ENCODE data around the gene CETN2. TPM values are rescaled to one million over a fixed set of nuclear protein-coding genes. Genes with fewer than 3 reads are reported as not detected.

Gene CETN2
- total RNA-seq, 1 donor from 2014 or later = 38.0 TPM

DNA sequence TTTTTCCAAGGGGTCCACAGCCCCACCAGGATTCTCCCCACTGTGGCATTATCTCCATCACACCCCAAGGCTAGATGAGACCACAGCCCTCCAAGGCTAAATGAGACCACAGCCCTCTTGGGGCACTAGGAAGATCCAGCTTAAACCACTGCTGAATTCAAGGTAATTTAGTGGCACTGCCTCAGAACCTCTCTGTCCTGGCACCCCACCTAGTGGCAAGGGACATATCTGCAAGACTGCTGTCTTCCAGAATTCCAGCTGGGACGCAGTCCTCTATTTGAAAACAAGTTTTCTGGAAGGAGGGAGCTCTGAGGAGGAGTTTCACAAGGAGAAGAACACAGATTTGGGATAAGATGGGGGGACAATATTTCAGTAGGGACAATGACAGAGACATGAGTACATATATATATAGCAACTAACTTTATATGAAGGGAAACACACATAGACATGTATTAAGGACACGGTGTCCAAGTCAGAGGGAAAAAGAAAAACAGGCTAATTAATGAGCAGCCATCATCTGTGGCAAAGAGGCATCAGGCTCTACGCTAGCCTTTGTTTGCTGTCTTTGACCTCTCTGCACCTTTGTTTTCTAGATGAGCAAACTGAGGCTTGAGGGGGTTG, 9.3 kb downstream of the CETN2 start:
- TF ChIP-seq EZH2 (IDR thresholded peaks at IDR 0.05; ENCODE audit: insufficient read depth, low read length) = no peak
- TF ChIP-seq, protein P1, sequence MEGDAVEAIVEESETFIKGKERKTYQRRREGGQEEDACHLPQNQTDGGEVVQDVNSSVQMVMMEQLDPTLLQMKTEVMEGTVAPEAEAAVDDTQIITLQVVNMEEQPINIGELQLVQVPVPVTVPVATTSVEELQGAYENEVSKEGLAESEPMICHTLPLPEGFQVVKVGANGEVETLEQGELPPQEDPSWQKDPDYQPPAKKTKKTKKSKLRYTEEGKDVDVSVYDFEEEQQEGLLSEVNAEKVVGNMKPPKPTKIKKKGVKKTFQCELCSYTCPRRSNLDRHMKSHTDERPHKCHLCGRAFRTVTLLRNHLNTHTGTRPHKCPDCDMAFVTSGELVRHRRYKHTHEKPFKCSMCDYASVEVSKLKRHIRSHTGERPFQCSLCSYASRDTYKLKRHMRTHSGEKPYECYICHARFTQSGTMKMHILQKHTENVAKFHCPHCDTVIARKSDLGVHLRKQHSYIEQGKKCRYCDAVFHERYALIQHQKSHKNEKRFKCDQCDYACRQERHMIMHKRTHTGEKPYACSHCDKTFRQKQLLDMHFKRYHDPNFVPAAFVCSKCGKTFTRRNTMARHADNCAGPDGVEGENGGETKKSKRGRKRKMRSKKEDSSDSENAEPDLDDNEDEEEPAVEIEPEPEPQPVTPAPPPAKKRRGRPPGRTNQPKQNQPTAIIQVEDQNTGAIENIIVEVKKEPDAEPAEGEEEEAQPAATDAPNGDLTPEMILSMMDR (IDR thresholded peaks at IDR 0.05; ENCODE audit: insufficient read depth, low read depth, low read length) = peak; percentile 50
- Histone ChIP-seq H3K9ac (ENCODE audit: low read length) (no peak overlapping the region), H3K4me3 (ENCODE audit: insufficient read depth, low read depth, low read length) (no peak overlapping the region), H3K4me2 (ENCODE audit: low read length) (no peak overlapping the region), H3K27ac (ENCODE audit: low read depth, low read length) (no peak overlapping the region), H3K79me2 (ENCODE audit: insufficient read depth, low read length) (no peaks in the 10 kb centered on the region), H4K20me1 (ENCODE audit: insufficient read depth, low read length) (no peaks in the 10 kb centered on the region), H3K4me1 (ENCODE audit: insufficient read depth, low read length) (peaks cover 6% of the 10 kb centered on the region), H3K27me3 (ENCODE audit: insufficient read depth, low read length) (no peaks in the 10 kb centered on the region), H3K9me3 (ENCODE audit: insufficient read depth, low read depth, low read length) (no peaks in the 10 kb centered on the region), H3K36me3 (ENCODE audit: insufficient read depth, low read length) (no peaks in the 10 kb centered on the region), H2AFZ (ENCODE audit: low read depth, low read length) (no peak overlapping the region)
- no peak overlapping the region for H3K27ac Mint-ChIP-seq (ENCODE audit: unreplicated experiment)
- DNase-seq (ENCODE audit: low read depth) (no peak), FAIRE-seq (peak; percentile 93)
- peaks cover 7% of the 10 kb centered on the region for H3K27me3 Mint-ChIP-seq (ENCODE audit: low read depth, unreplicated experiment)
- H3K9me3 Mint-ChIP-seq (ENCODE audit: unreplicated experiment) = no peaks in the 10 kb centered on the region
- no peak overlapping the region for H3K4me3 Mint-ChIP-seq (ENCODE audit: unreplicated experiment)
- no peaks in the 10 kb centered on the region for H3K4me1 Mint-ChIP-seq (ENCODE audit: low read depth, unreplicated experiment)
- H3K36me3 Mint-ChIP-seq (ENCODE audit: low read depth, unreplicated experiment) = no peaks in the 10 kb centered on the region

DNA sequence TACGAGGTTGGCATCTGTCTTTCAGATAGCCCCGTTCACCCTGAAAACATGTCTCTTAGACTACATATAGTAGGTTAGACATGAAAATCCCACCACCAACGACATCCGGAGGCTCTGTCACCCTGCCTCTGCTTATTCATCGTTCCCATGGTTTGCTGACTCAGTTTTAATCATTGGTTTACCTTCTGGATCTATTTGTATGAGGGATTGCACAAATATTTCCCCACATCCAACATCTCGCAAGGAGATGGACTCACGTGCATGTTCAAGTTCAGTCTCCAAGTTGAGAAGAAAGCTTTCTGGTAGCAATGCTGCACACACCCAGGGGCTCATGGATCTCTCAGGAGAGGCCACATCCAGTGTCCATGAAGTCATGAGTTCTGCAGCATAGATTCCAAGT, 10.8 kb downstream of the CETN2 start:
- Histone ChIP-seq H3K36me3 (ENCODE audit: insufficient read depth, low read length) (no peaks in the 10 kb centered on the region), H3K9me3 (ENCODE audit: insufficient read depth, low read depth, low read length) (no peaks in the 10 kb centered on the region), H3K4me3 (ENCODE audit: insufficient read depth, low read depth, low read length) (no peak overlapping the region), H3K4me2 (ENCODE audit: low read length) (peak overlapping the region; percentile 46), H4K20me1 (ENCODE audit: insufficient read depth, low read length) (no peaks in the 10 kb centered on the region), H3K9ac (ENCODE audit: low read length) (no peak overlapping the region), H3K27me3 (ENCODE audit: insufficient read depth, low read length) (no peaks in the 10 kb centered on the region), H2AFZ (ENCODE audit: low read depth, low read length) (peak overlapping the region; percentile 41), H3K4me1 (ENCODE audit: insufficient read depth, low read length) (peaks cover 6% of the 10 kb centered on the region), H3K79me2 (ENCODE audit: insufficient read depth, low read length) (no peaks in the 10 kb centered on the region), H3K27ac (ENCODE audit: low read depth, low read length) (peak overlapping the region; percentile 3)
- Mint-ChIP-seq H3K27me3 (ENCODE audit: low read depth, unreplicated experiment) (peaks cover 9% of the 10 kb centered on the region), H3K4me1 (ENCODE audit: low read depth, unreplicated experiment) (no peaks in the 10 kb centered on the region), H3K9me3 (ENCODE audit: unreplicated experiment) (no peaks in the 10 kb centered on the region), H3K36me3 (ENCODE audit: low read depth, unreplicated experiment) (no peaks in the 10 kb centered on the region), H3K27ac (ENCODE audit: unreplicated experiment) (no peak overlapping the region), H3K4me3 (ENCODE audit: unreplicated experiment) (no peak overlapping the region)
- TF ChIP-seq EZH2 (IDR thresholded peaks at IDR 0.05; ENCODE audit: insufficient read depth, low read length) = no peak
- TF ChIP-seq, protein P1 (IDR thresholded peaks at IDR 0.05; ENCODE audit: insufficient read depth, low read depth, low read length) = no peak
- FAIRE-seq (peak; percentile 97), DNase-seq (ENCODE audit: low read depth) (peak; percentile 23)

DNA sequence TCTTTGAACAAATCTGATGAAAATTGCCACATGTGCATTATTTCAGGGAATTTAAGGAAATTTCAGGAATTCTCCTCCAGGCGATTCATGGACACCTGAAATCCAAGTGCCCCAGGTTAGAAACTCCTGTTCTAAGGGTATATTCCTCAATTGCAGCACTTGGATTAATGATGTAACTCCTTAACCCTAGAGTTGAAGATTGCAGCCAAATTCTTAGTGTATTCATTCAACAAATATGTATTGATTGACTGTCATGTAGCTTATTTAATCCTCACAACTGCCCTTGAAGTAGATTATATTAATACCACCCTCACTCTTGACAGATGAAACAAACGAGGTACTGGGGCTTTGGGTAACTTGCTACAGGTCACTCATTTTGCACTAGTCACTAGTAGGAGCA, 11.3 kb downstream of the CETN2 start:
- Histone ChIP-seq H3K79me2 (ENCODE audit: insufficient read depth, low read length) (no peaks in the 10 kb centered on the region), H3K4me2 (ENCODE audit: low read length) (peak overlapping the region; percentile 46), H3K27ac (ENCODE audit: low read depth, low read length) (peak overlapping the region; percentile 3), H4K20me1 (ENCODE audit: insufficient read depth, low read length) (no peaks in the 10 kb centered on the region), H3K9me3 (ENCODE audit: insufficient read depth, low read depth, low read length) (no peaks in the 10 kb centered on the region), H3K4me3 (ENCODE audit: insufficient read depth, low read depth, low read length) (no peak overlapping the region), H3K27me3 (ENCODE audit: insufficient read depth, low read length) (no peaks in the 10 kb centered on the region), H2AFZ (ENCODE audit: low read depth, low read length) (peak overlapping the region; percentile 41), H3K9ac (ENCODE audit: low read length) (no peak overlapping the region), H3K36me3 (ENCODE audit: insufficient read depth, low read length) (no peaks in the 10 kb centered on the region), H3K4me1 (ENCODE audit: insufficient read depth, low read length) (peaks cover 6% of the 10 kb centered on the region)
- Mint-ChIP-seq H3K36me3 (ENCODE audit: low read depth, unreplicated experiment) (no peaks in the 10 kb centered on the region), H3K4me1 (ENCODE audit: low read depth, unreplicated experiment) (no peaks in the 10 kb centered on the region), H3K4me3 (ENCODE audit: unreplicated experiment) (no peak overlapping the region), H3K27ac (ENCODE audit: unreplicated experiment) (no peak overlapping the region), H3K9me3 (ENCODE audit: unreplicated experiment) (no peaks in the 10 kb centered on the region), H3K27me3 (ENCODE audit: low read depth, unreplicated experiment) (peaks cover 9% of the 10 kb centered on the region)
- TF ChIP-seq, protein P1 (IDR thresholded peaks at IDR 0.05; ENCODE audit: insufficient read depth, low read depth, low read length) = no peak
- TF ChIP-seq EZH2 (IDR thresholded peaks at IDR 0.05; ENCODE audit: insufficient read depth, low read length) = no peak
- FAIRE-seq = no peak
- no peak for DNase-seq (ENCODE audit: low read depth)

All from astrocyte (in vitro differentiated cells and primary cell).